CD14-positive monocyte (primary cell): Measurements from ENCODE around the gene YIPF4. TPM values are rescaled to one million over a fixed set of nuclear protein-coding genes. Genes with fewer than 3 reads are reported as not detected.
"Not testable (repeated sequence)": the region's sequence is repeated elsewhere in the genome, so short reads cannot be mapped to it uniquely, and the experiment has no call there.

Source experiments
- DNase-seq, 3 donors: peaks; one replicate each; pipeline ENCODE4 v3.0.0-alpha.2; 2011 to 2022
- H2AFZ ChIP-seq: 2 replicates; pipeline ENCODE4 v1.6.0; 2012; ENCODE audit warnings: mild to moderate bottlenecking, low read depth, low read length, inconsistent platforms; ENCODE audit not compliant: insufficient read depth, poor library complexity, severe bottlenecking
- H3K27ac ChIP-seq, 2 donors: 1 replicate in 1 of 2; 2 replicates in 1 of 2; pipeline ENCODE4 v1.5.1; 2012 to 2013; ENCODE audit warnings: low read length in 2 of 2, control low read depth in 1 of 2, inconsistent platforms in 1 of 2, low read depth in 1 of 2, mild to moderate bottlenecking in 1 of 2
- H3K27me3 ChIP-seq, 2 donors: one replicate each; pipeline versions ENCODE4 v1.6.0 to v1.6.1; 2011 to 2013; ENCODE audit warnings: low read length in 2 of 2; ENCODE audit not compliant: control insufficient read depth in 2 of 2, insufficient read depth in 2 of 2
- H3K36me3 ChIP-seq, 2 donors: replicated peaks in 1 of 2; 1 replicate in 1 of 2; 2 replicates in 1 of 2; pipeline versions ENCODE4 v1.5.1 to v1.6.1; 2012 to 2013; ENCODE audit warnings: low read length in 2 of 2, control low read depth in 1 of 2, inconsistent platforms in 1 of 2, mild to moderate bottlenecking in 1 of 2; ENCODE audit not compliant: insufficient read depth in 2 of 2, control insufficient read depth in 1 of 2
- H3K4me1 ChIP-seq, 2 donors: 1 replicate in 1 of 2; 2 replicates in 1 of 2; pipeline versions ENCODE4 v1.5.1 to v1.6.1; 2012 to 2013; ENCODE audit warnings: low read length in 2 of 2, control low read depth in 1 of 2, inconsistent platforms in 1 of 2, mild to moderate bottlenecking in 1 of 2, moderate library complexity in 1 of 2; ENCODE audit not compliant: insufficient read depth in 2 of 2, control insufficient read depth in 1 of 2
- H3K4me2 ChIP-seq: replicated peaks from 2 replicates; pipeline ENCODE3; 2012; ENCODE audit warnings: low read length, moderate library complexity, mild to moderate bottlenecking; ENCODE audit not compliant: poor library complexity, severe bottlenecking; ENCODE audit errors: extremely low read depth
- H3K4me3 ChIP-seq, 3 experiments: fragments of 200-600 bp in 1 of 3; sonication (generic) in 1 of 3; replicated peaks in 1 of 3; 1 replicate in 2 of 3; 2 replicates in 1 of 3; pipeline ENCODE4 v1.5.1; 2011 to 2013; ENCODE audit warnings: low read length in 3 of 3, mild to moderate bottlenecking in 3 of 3, control low read depth in 2 of 3, low read depth in 2 of 3, inconsistent platforms in 1 of 3, moderate library complexity in 1 of 3
- H3K79me2 ChIP-seq: 2 replicates; pipeline ENCODE4 v1.6.0; 2012; ENCODE audit warnings: mild to moderate bottlenecking, control low read depth, inconsistent platforms, low read length, moderate library complexity; ENCODE audit not compliant: insufficient read depth
- H3K9ac ChIP-seq: 2 replicates; pipeline ENCODE4 v1.6.0; 2017; ENCODE audit warnings: low read length, mild to moderate bottlenecking; ENCODE audit not compliant: insufficient read depth, poor library complexity, severe bottlenecking
- H3K9me3 ChIP-seq, 2 donors: replicated peaks in 1 of 2; 1 replicate in 1 of 2; 2 replicates in 1 of 2; pipeline versions ENCODE4 v1.5.1 to v1.6.1; 2012 to 2013; ENCODE audit warnings: low read length in 2 of 2, control low read depth in 1 of 2; ENCODE audit not compliant: control insufficient read depth in 1 of 2, insufficient read depth in 1 of 2
- H4K20me1 ChIP-seq: 2 replicates; pipeline ENCODE4 v1.6.0; 2012; ENCODE audit warnings: mild to moderate bottlenecking, low read length, control low read depth, moderate library complexity; ENCODE audit not compliant: insufficient read depth
- H3K27ac Mint-ChIP-seq, 7 donors: one replicate each; pipeline ENCODE4 v1.8.0; 2020; ENCODE audit warnings: mild to moderate bottlenecking in 7 of 7, mixed read lengths in 7 of 7, moderate library complexity in 6 of 7, inconsistent platforms in 2 of 7
- H3K27me3 Mint-ChIP-seq, 3 donors: one replicate each; pipeline ENCODE4 v1.8.0; 2021 to 2022; ENCODE audit warnings: low read depth in 3 of 3, mild to moderate bottlenecking in 3 of 3, mixed read lengths in 3 of 3, moderate library complexity in 3 of 3, inconsistent platforms in 1 of 3
- H3K36me3 Mint-ChIP-seq, 2 donors: one replicate each; pipeline ENCODE4 v1.8.0; 2020; ENCODE audit warnings: mixed read lengths in 2 of 2, inconsistent platforms in 1 of 2, mild to moderate bottlenecking in 1 of 2
- H3K4me1 Mint-ChIP-seq: one replicate; pipeline ENCODE4 v1.8.0; 2020; ENCODE audit warnings: mild to moderate bottlenecking, mixed read lengths
- H3K4me3 Mint-ChIP-seq, 2 donors: one replicate each; pipeline ENCODE4 v1.8.0; 2020; ENCODE audit warnings: mild to moderate bottlenecking in 2 of 2, mixed read lengths in 2 of 2, moderate library complexity in 1 of 2
- H3K9me3 Mint-ChIP-seq, 7 donors: one replicate each; pipeline ENCODE4 v1.8.0; 2020 to 2022; ENCODE audit warnings: mixed read lengths in 7 of 7, mild to moderate bottlenecking in 6 of 7, moderate library complexity in 6 of 7, inconsistent platforms in 2 of 7
- WGBS: methylation state at CpG from one replicate; pipeline ENCODE4 v1.1.5; 2013; ENCODE audit warnings: missing lambda C conversion rate; ENCODE audit not compliant: insufficient coverage; 5-methylcytosine and 5-hydroxymethylcytosine counted together
- intact Hi-C, 2 donors: fragments of 100-400 bp; cut with micrococcal nuclease; formaldehyde crosslinking; loops; one replicate each; pipeline versions ENCODE4 v1.15.0 to v1.15.1; 2023
- polyA plus RNA-seq, 3 donors: library from polyadenylated mRNA; depleted of rRNA in 1 of 3; unstranded in 2 of 3; stranded (reverse) in 1 of 3; fragments of 300-500 nt in 2 of 3; fragments of >200 nt in 1 of 3; fragmentation: Illumina TruSeq in 2 of 3; gene quantifications; 1 replicate in 2 of 3; 2 replicates in 1 of 3; pipeline ENCODE4 v1.2.3, GENCODE V29; 2012 to 2021
- TF ChIP-seq, protein P1 (sequence below): fragments of 200-600 bp; IDR thresholded peaks from one replicate; pipeline ENCODE4 v1.8.0; 2022; ENCODE audit warnings: antibody characterized with exemption, mild to moderate bottlenecking

YIPF4 gene
- polyA plus RNA-seq, 3 donors = 1.5 to 25.7 (median 20.0) TPM

DNA sequence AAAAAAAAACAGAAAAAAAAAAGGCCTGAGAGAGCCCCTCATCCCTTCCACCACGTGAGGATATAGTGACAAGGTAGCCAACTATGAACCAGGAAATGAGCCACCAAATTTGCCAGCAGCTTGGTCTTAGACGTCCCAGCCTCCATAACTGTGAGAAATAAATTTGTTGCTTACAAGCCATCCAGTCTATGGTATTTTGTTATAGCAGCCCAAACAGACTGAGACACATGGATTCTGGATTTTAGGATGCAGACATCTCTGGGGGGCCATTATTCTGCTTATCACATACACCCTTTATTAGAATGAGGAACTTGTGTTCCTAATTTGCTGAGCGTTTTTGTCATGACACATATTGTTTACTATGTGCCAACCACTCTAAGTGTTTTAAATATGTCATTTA lies 5.4 kb upstream of the YIPF4 start:
- Histone ChIP-seq H3K4me1 (peaks cover 2 to 4% of the 10 kb centered on the region in 2 donors), H3K36me3 (no peaks in the 10 kb centered on the region), H3K9ac (no peak overlapping the region), H3K27me3 (no peaks in the 10 kb centered on the region), H3K27ac (no peak overlapping the region), H3K79me2 (peaks cover 2% of the 10 kb centered on the region), H4K20me1 (no peaks in the 10 kb centered on the region), H2AFZ (no peak overlapping the region), H3K9me3 (no peaks in the 10 kb centered on the region), H3K4me3 (no peak overlapping the region), H3K4me2 (no peak overlapping the region)
- Mint-ChIP-seq H3K36me3 (no peaks in the 10 kb centered on the region), H3K27me3 (peaks cover 0 to 5% (median 0%) of the 10 kb centered on the region in 3 donors), H3K4me3 (no peak overlapping the region), H3K4me1 (peaks cover 9% of the 10 kb centered on the region), H3K27ac (no peak overlapping the region), H3K9me3 (no peaks in the 10 kb centered on the region)
- DNase-seq = peak in 1 of 3 donors; percentile 29
- WGBS = no CpG with 5 or more reads among the region's 3 CpGs
- TF ChIP-seq, protein P1, sequence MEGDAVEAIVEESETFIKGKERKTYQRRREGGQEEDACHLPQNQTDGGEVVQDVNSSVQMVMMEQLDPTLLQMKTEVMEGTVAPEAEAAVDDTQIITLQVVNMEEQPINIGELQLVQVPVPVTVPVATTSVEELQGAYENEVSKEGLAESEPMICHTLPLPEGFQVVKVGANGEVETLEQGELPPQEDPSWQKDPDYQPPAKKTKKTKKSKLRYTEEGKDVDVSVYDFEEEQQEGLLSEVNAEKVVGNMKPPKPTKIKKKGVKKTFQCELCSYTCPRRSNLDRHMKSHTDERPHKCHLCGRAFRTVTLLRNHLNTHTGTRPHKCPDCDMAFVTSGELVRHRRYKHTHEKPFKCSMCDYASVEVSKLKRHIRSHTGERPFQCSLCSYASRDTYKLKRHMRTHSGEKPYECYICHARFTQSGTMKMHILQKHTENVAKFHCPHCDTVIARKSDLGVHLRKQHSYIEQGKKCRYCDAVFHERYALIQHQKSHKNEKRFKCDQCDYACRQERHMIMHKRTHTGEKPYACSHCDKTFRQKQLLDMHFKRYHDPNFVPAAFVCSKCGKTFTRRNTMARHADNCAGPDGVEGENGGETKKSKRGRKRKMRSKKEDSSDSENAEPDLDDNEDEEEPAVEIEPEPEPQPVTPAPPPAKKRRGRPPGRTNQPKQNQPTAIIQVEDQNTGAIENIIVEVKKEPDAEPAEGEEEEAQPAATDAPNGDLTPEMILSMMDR = no peak
- intact Hi-C loops = no loop called here

DNA sequence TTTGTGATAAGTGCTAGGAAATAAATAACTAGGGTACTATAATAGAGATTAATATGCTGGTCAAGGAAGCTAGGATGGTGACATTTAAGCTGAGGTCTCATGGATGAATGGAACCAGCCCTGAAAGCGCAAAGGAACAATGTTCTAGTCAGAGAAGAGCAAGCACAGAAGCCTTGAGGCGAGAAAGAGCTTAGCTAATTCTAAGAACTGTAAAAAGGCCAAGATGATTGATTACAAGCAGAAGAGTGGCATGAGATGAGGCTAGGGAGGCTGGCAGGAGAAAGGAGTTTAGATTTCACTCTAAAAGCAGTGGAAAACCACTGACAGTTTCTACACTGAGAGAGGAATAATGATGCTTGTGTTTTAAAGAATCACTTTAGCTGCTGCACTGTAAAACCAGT lies 3.4 kb upstream of the YIPF4 start:
- H3K4me2 ChIP-seq = no peak overlapping the region
- peaks cover 13 to 19% of the 10 kb centered on the region in 2 donors for H3K4me1 ChIP-seq
- no peaks in the 10 kb centered on the region for H4K20me1 ChIP-seq
- Mint-ChIP-seq H3K36me3 (peaks cover 0 to 3% of the 10 kb centered on the region in 2 donors), H3K27me3 (peaks cover 0 to 5% (median 0%) of the 10 kb centered on the region in 3 donors), H3K9me3 (peaks cover 0 to 3% (median 0%) of the 10 kb centered on the region in 7 donors), H3K4me1 (peaks cover 21% of the 10 kb centered on the region), H3K27ac (no peak overlapping the region), H3K4me3 (no peak overlapping the region)
- H3K9ac ChIP-seq = no peak overlapping the region
- TF ChIP-seq, protein P1 = no peak
- no peak overlapping the region for H2AFZ ChIP-seq
- H3K9me3 ChIP-seq = no peaks in the 10 kb centered on the region
- no peaks in the 10 kb centered on the region for H3K36me3 ChIP-seq
- H3K27ac ChIP-seq = no peak overlapping the region
- H3K4me3 ChIP-seq = no peak overlapping the region
- H3K27me3 ChIP-seq = no peaks in the 10 kb centered on the region
- peaks cover 20% of the 10 kb centered on the region for H3K79me2 ChIP-seq
- DNase-seq = no peak
- intact Hi-C loops = no loop called here
- WGBS = 100% methylated on average over 1 of the region's 2 CpGs

GRCh38 chr2:32275790-32276189 lies 1.9 kb upstream of the YIPF4 start:
- H3K27ac ChIP-seq, H3K4me2 ChIP-seq, H3K4me3 ChIP-seq, DNase-seq, H3K27me3 Mint-ChIP-seq, H3K4me3 Mint-ChIP-seq, H3K9me3 Mint-ChIP-seq, H3K9ac ChIP-seq, H3K27me3 ChIP-seq, H3K9me3 ChIP-seq, H3K36me3 ChIP-seq, intact Hi-C loops, H2AFZ ChIP-seq, H3K36me3 Mint-ChIP-seq, H4K20me1 ChIP-seq: not testable (repeated sequence)
- Histone ChIP-seq H3K79me2 (peaks cover 35% of the 10 kb centered on the region), H3K4me1 (peaks cover 13 to 25% of the 10 kb centered on the region in 2 donors)
- WGBS = no CpG with 5 or more reads among the region's 7 CpGs
- peak overlapping the region in 1 of 7 donors; percentile 27 for H3K27ac Mint-ChIP-seq
- H3K4me1 Mint-ChIP-seq = peaks cover 25% of the 10 kb centered on the region
